ENCODE results near the gene APOBR. TPM values are rescaled to one million over a fixed set of nuclear protein-coding genes. Genes with fewer than 3 reads are reported as not detected.

APOBR gene
- total RNA-seq, 3 donors from 2014 or later, result 2.3 to 3.0 (median 2.7) TPM

DNA sequence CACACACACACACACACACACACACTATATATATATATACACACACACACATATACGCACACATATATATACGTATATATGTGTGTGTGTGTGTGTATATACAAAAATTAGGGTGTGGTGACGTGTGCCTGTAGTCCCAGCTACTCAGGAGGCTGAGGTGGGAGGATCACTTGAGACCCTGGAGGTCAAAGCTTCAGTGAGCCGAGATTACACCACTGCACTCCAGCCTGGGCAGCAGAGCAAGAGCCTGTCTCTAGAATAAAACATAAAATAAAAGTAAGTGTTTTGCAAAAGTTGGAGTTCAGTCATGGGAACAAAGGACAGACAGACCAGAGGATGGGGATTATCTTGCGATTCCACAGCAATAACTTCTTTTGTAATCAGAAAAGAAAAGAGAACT lies 33.5 kb downstream of the APOBR start:
- Mint-ChIP-seq H3K9me3 (no peaks in the 10 kb centered on the region), H3K27me3 (ENCODE audit: low read depth) (no peaks in the 10 kb centered on the region), H3K36me3 (ENCODE audit: insufficient read depth) (no peaks in the 10 kb centered on the region), H3K4me3 (no peak overlapping the region), H3K4me1 (ENCODE audit: low read depth) (peaks cover 8% of the 10 kb centered on the region)
- DNase-seq (no peak), ATAC-seq (no peak)

GRCh38 chr16:28528463-28528867 lies 34.0 kb downstream of the APOBR start:
- H3K4me1 Mint-ChIP-seq (ENCODE audit: low read depth), result peaks cover 9% of the 10 kb centered on the region
- no peaks in the 10 kb centered on the region for H3K27me3 Mint-ChIP-seq (ENCODE audit: low read depth)
- no peaks in the 10 kb centered on the region for H3K36me3 Mint-ChIP-seq (ENCODE audit: insufficient read depth)
- H3K9me3 Mint-ChIP-seq, result no peaks in the 10 kb centered on the region
- H3K4me3 Mint-ChIP-seq, result no peak overlapping the region
- no peak for DNase-seq
- ATAC-seq, result no peak

DNA sequence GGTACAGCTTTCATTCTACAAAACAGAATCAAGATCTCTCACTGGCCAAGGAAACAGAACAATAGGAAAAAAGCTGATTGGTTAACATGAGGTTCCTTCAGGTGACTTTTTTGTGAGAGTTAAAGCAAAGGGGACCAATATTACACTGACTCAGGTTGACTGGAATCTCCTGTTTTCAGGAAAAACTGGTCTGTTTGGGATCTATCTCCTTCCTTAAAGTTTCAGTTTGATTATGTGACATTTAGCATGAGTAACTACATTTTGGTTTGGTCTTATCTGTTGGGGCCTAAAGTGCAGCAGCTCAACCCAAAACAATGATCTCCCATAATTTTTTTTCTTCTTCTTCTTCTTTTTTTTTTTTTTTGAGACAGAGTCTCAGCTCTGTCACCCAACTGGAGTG lies 34.7 kb downstream of the APOBR start:
- no peak for ATAC-seq
- Mint-ChIP-seq H3K9me3 (no peaks in the 10 kb centered on the region), H3K27me3 (ENCODE audit: low read depth) (no peaks in the 10 kb centered on the region), H3K4me1 (ENCODE audit: low read depth) (peaks cover 14% of the 10 kb centered on the region), H3K36me3 (ENCODE audit: insufficient read depth) (no peaks in the 10 kb centered on the region), H3K4me3 (no peak overlapping the region)
- DNase-seq, result no peak

DNA sequence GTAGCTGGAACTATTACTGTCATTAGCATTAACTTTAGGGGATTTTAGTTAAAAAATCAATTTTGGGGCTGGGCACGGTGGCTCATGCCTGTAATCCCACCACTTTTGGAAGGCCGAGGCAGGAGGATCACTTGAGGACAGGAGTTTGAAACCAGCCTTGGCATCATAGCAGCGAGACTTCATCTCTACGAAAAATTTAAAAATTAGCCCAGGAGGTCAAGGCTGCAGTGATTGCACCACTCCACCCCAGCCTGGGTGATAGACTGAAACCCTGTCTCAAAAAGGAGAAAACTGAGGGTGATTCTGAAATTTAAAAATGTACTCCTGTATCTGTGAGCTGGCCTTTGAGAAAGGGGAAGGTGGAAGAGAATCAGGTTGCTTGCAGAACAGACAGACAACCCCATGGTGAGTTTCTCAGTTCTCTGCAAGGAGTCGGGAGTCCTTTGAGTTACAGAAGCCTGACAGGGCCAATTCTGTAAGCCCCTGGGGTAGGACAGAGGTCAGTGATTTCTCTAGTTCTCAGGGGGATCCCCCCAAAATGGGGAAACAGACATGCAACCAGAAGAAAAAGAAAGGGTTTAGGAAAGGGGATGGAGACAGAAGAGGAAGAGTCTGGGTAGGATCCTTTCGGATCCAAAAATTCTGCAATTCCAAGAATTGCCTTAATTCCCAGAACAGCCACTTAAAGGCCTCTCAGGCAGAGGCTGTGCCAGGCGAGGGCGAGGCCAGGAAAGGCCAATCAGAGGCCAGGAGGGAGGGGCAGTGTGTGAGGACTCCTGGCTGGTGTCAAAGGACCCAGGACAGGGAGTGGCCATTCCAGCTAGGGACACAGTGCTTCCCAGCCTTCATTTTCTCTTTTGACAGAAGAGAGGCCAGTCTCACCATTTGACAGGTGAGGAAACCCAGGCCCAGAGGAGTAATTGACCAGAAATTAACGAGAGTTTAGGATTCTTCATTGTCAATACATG lies 37.6 kb downstream of the APOBR start:
- ATAC-seq, result no peak

GRCh38 chr16:28532940-28533647 lies 38.7 kb downstream of the APOBR start:
- ATAC-seq, result no peak
- Mint-ChIP-seq H3K4me1 (ENCODE audit: low read depth) (peaks cover 40% of the 10 kb centered on the region), H3K4me3 (no peak overlapping the region), H3K27me3 (ENCODE audit: low read depth) (no peaks in the 10 kb centered on the region), H3K9me3 (no peaks in the 10 kb centered on the region), H3K36me3 (ENCODE audit: insufficient read depth) (no peaks in the 10 kb centered on the region)
- DNase-seq, result no peak

More for the DNA sequence above, 37.6 kb downstream of the APOBR start:
- Mint-ChIP-seq H3K27me3 (ENCODE audit: low read depth) (no peaks in the 10 kb centered on the region), H3K4me1 (ENCODE audit: low read depth) (peaks cover 32% of the 10 kb centered on the region), H3K36me3 (ENCODE audit: insufficient read depth) (no peaks in the 10 kb centered on the region), H3K9me3 (no peaks in the 10 kb centered on the region), H3K4me3 (no peak overlapping the region)
- DNase-seq, result no peak

DNA sequence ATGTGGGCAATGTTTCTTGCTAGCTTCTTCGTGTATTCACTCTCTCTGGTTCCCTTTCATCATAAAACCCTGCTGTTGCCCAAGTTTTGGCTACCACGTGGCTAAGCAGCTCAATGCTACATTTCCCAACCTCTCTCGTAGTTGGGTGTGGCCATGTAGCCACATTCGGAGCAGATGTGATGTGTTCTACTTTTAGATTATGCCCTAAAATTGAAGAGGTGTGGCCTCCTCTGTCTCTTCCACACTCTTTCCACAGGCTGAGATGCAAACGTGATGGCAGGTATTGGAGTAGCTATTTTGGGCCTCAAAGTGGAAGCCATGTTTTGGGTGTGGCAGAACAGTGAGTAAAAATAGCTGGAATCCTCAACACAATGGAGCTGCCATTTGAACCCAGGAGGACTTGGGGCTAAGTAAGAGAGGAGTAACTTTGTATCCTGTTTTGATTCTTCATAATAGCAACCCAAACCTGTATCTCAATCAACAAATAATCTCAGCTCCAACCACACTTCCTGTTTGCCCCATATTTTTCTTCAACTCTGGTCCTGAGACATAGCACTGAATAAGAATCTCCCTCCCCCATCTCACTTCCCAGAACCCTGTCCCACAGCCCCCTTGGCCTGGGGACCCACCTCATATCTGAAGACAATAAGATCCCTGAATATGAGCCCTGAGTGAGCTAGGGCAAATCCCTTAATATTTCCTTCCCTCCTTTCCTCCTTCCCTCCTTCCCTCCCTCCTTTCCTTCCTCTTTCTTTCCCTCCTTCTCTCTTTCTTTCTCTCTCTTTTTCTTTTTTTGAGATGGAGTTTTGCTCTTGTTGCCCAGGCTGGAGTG lies 40.3 kb downstream of the APOBR start:
- ATAC-seq, result no peak
- no peaks in the 10 kb centered on the region for H3K9me3 Mint-ChIP-seq
- DNase-seq, result no peak
- peak overlapping the region; percentile 24 for H3K4me3 Mint-ChIP-seq
- no peaks in the 10 kb centered on the region for H3K27me3 Mint-ChIP-seq (ENCODE audit: low read depth)
- peaks cover 40% of the 10 kb centered on the region for H3K4me1 Mint-ChIP-seq (ENCODE audit: low read depth)
- H3K36me3 Mint-ChIP-seq (ENCODE audit: insufficient read depth), result no peaks in the 10 kb centered on the region

DNA sequence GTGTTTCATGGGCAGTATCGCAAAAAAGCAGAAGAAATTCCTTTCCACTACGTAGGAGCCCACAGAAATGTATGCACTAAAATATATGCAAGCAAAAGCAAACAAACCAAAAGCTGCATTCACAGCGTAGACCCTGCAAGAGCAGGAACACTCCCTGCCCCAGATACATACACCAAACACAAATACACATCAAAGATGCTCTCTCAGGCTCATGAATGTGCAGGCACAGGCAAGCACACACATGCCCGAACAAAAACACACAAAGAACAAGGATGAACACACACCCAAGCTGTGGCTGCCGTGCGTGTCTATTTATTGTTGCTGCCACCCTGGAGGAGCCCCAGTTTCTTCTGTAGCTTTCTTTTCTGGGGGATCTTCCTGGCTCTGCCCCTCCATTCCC lies 42.6 kb downstream of the APOBR start:
- Mint-ChIP-seq H3K4me1 (ENCODE audit: low read depth) (peaks cover 38% of the 10 kb centered on the region), H3K36me3 (ENCODE audit: insufficient read depth) (no peaks in the 10 kb centered on the region), H3K27me3 (ENCODE audit: low read depth) (no peaks in the 10 kb centered on the region), H3K4me3 (no peak overlapping the region), H3K9me3 (no peaks in the 10 kb centered on the region)
- ATAC-seq (no peak), DNase-seq (no peak)

DNA sequence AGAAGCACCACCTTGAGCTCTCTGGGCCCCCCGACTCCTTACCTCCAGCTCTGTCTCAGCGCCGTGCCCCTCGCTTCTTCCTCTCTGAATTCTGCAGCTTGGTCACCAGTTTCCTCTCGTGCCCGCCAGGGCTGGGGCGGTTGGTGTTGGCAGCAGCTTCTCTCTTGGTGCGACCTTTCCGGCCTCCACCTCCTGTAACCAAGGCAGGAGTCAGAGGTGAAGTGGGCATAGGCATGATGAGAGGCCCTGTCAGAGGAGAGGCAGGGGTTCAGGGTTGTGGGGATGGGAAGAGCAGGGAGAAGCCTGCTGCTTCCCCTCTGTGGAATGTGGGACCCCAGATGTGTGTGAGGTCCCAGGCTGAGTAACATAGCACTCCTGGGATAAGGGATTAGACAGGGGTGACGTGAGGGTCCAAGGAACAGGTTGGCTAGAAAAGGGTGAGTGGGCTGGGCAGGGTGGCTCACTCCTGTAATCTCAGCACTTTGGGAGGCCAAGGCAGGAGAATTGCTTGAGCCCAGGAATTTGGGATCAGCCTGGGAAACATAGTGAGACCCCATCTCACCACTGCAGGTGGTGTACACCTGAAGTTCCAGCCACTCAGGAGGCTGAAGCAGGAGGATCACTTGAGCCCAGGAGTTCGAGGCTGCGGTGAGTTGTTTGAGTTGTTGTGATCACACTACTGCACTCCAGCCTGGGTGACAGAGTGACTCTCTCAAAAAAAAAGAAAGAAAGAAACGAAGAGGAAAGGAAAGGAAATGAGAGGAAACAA lies 43.7 kb downstream of the APOBR start:
- no peaks in the 10 kb centered on the region for H3K9me3 Mint-ChIP-seq

DNA sequence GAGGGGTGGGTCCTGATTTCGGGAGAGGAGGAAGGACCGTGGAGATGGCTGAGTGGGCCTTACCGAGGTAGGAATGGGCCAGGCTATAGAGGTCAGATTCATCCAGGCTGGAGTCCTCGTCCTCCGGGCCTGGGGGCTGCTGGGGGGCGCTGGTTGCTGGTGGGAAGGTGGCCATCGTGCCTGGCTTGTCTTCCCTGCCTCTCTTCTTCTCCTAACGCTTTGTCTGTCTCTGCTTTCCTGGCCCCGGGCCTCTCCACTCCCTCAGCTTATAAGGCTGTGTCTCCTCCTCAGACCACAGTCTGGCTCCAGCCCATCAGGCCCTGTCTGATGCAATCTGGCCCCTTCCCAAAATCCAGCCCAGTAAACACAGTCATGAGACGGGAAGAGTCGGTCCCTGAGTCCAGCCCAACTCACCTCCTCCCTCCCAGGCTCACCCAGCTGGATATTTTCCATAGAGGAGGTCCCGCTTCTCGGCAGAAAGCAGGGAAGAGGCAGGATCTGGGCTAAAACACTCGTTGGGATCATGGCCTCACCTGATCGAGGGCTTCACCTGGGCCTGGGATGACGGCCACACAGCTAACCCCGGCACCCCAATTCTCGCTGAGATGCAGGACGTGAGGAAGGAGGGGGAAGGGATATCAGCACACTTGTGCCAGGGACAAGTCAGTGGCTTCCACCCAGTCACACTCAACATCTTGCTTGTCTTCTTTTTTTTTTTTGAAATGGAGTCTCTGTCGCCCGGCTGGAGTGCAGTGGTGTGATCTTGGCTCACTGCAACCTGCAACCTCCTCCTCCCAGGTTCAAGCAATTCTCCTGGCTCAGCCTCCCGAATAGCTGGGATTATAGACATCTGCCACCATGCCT lies 44.5 kb downstream of the APOBR start, which contains the start of gene NUPR1:
TSS of gene NUPR1 (minus strand) at position 242 of the 864 bp plus-strand sequence. CDS start at position 175, 67 bp downstream.
- H3K27me3 Mint-ChIP-seq (ENCODE audit: low read depth), result no peaks in the 10 kb centered on the region
- H3K9me3 Mint-ChIP-seq, result no peaks in the 10 kb centered on the region
- no peak within 1 kb of the TSS for H3K4me3 Mint-ChIP-seq
- H3K36me3 Mint-ChIP-seq (ENCODE audit: insufficient read depth), result no peaks in the 10 kb centered on the region
- DNase-seq (no peak), ATAC-seq (no peak)
- H3K4me1 Mint-ChIP-seq (ENCODE audit: low read depth), result peaks cover 30% of the 10 kb centered on the region

More for the DNA sequence above, 43.7 kb downstream of the APOBR start:
- Mint-ChIP-seq H3K27me3 (ENCODE audit: low read depth) (no peaks in the 10 kb centered on the region), H3K4me3 (no peak overlapping the region), H3K4me1 (ENCODE audit: low read depth) (peaks cover 34% of the 10 kb centered on the region), H3K36me3 (ENCODE audit: insufficient read depth) (no peaks in the 10 kb centered on the region)
- DNase-seq (no peak), ATAC-seq (no peak)

DNA sequence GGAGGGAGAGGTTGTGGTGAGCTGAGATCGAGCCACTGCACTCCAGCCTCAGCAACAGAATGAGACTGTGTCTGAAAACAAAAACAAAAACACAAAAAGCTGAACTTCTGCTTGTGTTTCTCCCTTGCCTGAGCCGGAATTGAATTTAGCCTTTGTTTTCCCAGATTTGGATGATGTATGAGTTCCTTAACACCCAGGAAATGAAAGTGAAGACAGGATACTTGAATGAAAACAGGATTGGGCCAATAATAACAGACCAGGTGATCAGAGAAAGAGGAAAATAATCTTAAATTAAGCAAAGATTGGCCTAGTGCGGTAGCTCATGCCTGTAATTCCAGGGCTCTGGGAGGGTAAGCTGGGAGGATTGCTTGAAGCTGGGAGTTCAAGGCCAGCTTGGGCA lies 45.9 kb downstream of the APOBR start:
- H3K36me3 Mint-ChIP-seq (ENCODE audit: insufficient read depth), result no peaks in the 10 kb centered on the region
- ATAC-seq, result no peak
- no peaks in the 10 kb centered on the region for H3K9me3 Mint-ChIP-seq
- H3K27me3 Mint-ChIP-seq (ENCODE audit: low read depth), result no peaks in the 10 kb centered on the region
- H3K4me3 Mint-ChIP-seq, result no peak overlapping the region
- H3K4me1 Mint-ChIP-seq (ENCODE audit: low read depth), result peaks cover 16% of the 10 kb centered on the region
- DNase-seq, result no peak

DNA sequence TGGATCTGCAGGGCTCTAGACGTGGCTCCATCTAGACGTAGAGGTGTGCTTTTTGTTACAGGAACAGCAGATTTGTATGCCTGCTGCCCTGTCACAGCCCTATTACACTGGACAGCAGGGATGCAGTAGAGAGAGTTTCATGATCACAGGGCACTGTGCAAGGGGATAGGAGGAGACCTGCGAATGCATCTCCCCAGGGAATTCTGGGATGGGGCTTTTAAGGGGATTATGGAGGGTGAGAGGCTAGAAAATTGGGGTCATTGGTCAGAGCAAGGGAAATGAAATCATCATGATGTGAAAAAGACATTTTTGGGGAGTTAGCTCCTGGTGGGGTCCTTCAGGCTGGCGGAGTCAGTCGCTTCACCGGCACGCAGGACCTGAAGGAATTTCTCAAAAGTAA lies 48.2 kb downstream of the APOBR start:
- H3K36me3 Mint-ChIP-seq (ENCODE audit: insufficient read depth), result no peaks in the 10 kb centered on the region
- no peaks in the 10 kb centered on the region for H3K27me3 Mint-ChIP-seq (ENCODE audit: low read depth)
- H3K9me3 Mint-ChIP-seq, result no peaks in the 10 kb centered on the region
- no peak overlapping the region for H3K4me3 Mint-ChIP-seq
- ATAC-seq, result no peak
- H3K4me1 Mint-ChIP-seq (ENCODE audit: low read depth), result peaks cover 3% of the 10 kb centered on the region
- no peak for DNase-seq

GRCh38 chr16:28543072-28543471 lies 48.6 kb downstream of the APOBR start:
- Mint-ChIP-seq H3K27me3 (ENCODE audit: low read depth) (no peaks in the 10 kb centered on the region), H3K4me3 (no peak overlapping the region), H3K4me1 (ENCODE audit: low read depth) (no peaks in the 10 kb centered on the region), H3K36me3 (ENCODE audit: insufficient read depth) (no peaks in the 10 kb centered on the region), H3K9me3 (no peaks in the 10 kb centered on the region)
- ATAC-seq (no peak), DNase-seq (no peak)

DNA sequence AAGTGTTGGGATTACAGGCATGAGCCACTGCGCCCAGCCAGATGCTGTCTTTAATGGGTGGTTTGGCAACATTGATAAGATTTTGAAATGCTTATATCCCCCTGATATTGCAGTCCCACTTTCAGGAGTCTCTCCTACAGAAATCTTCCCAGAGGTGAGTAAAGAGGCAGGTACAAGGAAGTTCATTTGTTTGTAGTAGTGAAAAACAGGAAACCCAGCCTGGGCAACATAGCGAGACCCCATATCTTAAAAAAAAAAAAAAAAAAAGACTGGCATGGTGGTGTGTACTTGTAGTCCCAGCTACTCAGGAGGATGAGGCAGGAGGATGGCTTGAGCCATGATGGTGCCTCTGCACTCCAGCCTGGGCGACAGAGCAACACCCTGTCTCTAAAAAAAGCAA lies 50.6 kb downstream of the APOBR start:
- Mint-ChIP-seq H3K9me3 (no peaks in the 10 kb centered on the region), H3K4me1 (ENCODE audit: low read depth) (peaks cover 5% of the 10 kb centered on the region), H3K27me3 (ENCODE audit: low read depth) (no peaks in the 10 kb centered on the region), H3K36me3 (ENCODE audit: insufficient read depth) (no peaks in the 10 kb centered on the region), H3K4me3 (no peak overlapping the region)
- ATAC-seq (no peak), DNase-seq (no peak)

Measured in activated T-cell treated with anti-CD3 and anti-CD28 coated beads, Interleukin-2, amount 50 U/mL, for 4 hours (primary cell).